ENCODE results near the gene ARL4C.

ARL4C gene

DNA sequence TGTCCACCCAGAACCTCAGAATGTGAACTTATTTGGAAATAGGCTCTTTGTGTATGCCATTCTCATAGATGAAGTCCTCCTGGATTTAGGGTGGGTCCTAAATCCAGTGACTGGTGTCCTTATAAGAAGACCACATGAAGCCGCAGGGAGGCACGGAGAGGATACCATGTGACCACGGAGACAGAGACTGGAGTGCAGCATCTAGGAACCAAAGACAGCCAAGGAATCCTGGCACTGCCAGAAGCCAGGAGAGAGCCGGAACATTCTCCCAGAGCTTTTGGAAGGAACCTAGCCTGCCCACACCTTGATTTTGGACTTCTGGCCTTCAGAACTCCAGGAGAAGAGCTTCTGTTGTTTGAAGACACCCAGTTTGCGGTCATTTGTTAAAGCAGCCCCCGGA, 49.7 kb downstream of the ARL4C start:
- H3K4me3 ChIP-seq (ENCODE audit: low read depth, low read length), result no peak overlapping the region
- no peaks in the 10 kb centered on the region for H3K36me3 ChIP-seq (ENCODE audit: control insufficient read depth in 2 of 2, insufficient read depth in 1 of 2, low read length in 2 of 2)
- H3K4me1 ChIP-seq (ENCODE audit: control insufficient read depth, insufficient read depth, low read length), result 0 out of 2 replicates have a peak, but pooled peaks cover 2% of the 10 kb centered on the region
- CTCF ChIA-PET, result no interaction called here
- TF ChIP-seq GLIS1 (tag by site-specific recombination; IDR thresholded peaks at IDR 0.05) (no peak), ZNF146 (tag by site-specific recombination; IDR thresholded peaks at IDR 0.05) (no peak), ZNF155 (tag by site-specific recombination; IDR thresholded peaks at IDR 0.05) (no peak), ZNF169 (tag by site-specific recombination; IDR thresholded peaks at IDR 0.05) (no peak), YY2 (tag by site-specific recombination; IDR thresholded peaks at IDR 0.05) (no peak), ZNF394 (tag by site-specific recombination; IDR thresholded peaks at IDR 0.05; ENCODE audit: borderline replicate concordance) (no peak), ZNF501 (tag by site-specific recombination; IDR thresholded peaks at IDR 0.05) (no peak), ZBTB21 (tag by site-specific recombination; IDR thresholded peaks at IDR 0.05) (no peak), KLF8 (tag by site-specific recombination; IDR thresholded peaks at IDR 0.05) (no peak)
- TF ChIP-seq, protein P1, sequence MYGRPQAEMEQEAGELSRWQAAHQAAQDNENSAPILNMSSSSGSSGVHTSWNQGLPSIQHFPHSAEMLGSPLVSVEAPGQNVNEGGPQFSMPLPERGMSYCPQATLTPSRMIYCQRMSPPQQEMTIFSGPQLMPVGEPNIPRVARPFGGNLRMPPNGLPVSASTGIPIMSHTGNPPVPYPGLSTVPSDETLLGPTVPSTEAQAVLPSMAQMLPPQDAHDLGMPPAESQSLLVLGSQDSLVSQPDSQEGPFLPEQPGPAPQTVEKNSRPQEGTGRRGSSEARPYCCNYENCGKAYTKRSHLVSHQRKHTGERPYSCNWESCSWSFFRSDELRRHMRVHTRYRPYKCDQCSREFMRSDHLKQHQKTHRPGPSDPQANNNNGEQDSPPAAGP (tag by site-specific recombination; IDR thresholded peaks at IDR 0.05), result no peak
- TF ChIP-seq, protein P2, sequence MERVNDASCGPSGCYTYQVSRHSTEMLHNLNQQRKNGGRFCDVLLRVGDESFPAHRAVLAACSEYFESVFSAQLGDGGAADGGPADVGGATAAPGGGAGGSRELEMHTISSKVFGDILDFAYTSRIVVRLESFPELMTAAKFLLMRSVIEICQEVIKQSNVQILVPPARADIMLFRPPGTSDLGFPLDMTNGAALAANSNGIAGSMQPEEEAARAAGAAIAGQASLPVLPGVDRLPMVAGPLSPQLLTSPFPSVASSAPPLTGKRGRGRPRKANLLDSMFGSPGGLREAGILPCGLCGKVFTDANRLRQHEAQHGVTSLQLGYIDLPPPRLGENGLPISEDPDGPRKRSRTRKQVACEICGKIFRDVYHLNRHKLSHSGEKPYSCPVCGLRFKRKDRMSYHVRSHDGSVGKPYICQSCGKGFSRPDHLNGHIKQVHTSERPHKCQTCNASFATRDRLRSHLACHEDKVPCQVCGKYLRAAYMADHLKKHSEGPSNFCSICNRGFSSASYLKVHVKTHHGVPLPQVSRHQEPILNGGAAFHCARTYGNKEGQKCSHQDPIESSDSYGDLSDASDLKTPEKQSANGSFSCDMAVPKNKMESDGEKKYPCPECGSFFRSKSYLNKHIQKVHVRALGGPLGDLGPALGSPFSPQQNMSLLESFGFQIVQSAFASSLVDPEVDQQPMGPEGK (tag by site-specific recombination; IDR thresholded peaks at IDR 0.05), result no peak
- TF ChIP-seq, protein P3, sequence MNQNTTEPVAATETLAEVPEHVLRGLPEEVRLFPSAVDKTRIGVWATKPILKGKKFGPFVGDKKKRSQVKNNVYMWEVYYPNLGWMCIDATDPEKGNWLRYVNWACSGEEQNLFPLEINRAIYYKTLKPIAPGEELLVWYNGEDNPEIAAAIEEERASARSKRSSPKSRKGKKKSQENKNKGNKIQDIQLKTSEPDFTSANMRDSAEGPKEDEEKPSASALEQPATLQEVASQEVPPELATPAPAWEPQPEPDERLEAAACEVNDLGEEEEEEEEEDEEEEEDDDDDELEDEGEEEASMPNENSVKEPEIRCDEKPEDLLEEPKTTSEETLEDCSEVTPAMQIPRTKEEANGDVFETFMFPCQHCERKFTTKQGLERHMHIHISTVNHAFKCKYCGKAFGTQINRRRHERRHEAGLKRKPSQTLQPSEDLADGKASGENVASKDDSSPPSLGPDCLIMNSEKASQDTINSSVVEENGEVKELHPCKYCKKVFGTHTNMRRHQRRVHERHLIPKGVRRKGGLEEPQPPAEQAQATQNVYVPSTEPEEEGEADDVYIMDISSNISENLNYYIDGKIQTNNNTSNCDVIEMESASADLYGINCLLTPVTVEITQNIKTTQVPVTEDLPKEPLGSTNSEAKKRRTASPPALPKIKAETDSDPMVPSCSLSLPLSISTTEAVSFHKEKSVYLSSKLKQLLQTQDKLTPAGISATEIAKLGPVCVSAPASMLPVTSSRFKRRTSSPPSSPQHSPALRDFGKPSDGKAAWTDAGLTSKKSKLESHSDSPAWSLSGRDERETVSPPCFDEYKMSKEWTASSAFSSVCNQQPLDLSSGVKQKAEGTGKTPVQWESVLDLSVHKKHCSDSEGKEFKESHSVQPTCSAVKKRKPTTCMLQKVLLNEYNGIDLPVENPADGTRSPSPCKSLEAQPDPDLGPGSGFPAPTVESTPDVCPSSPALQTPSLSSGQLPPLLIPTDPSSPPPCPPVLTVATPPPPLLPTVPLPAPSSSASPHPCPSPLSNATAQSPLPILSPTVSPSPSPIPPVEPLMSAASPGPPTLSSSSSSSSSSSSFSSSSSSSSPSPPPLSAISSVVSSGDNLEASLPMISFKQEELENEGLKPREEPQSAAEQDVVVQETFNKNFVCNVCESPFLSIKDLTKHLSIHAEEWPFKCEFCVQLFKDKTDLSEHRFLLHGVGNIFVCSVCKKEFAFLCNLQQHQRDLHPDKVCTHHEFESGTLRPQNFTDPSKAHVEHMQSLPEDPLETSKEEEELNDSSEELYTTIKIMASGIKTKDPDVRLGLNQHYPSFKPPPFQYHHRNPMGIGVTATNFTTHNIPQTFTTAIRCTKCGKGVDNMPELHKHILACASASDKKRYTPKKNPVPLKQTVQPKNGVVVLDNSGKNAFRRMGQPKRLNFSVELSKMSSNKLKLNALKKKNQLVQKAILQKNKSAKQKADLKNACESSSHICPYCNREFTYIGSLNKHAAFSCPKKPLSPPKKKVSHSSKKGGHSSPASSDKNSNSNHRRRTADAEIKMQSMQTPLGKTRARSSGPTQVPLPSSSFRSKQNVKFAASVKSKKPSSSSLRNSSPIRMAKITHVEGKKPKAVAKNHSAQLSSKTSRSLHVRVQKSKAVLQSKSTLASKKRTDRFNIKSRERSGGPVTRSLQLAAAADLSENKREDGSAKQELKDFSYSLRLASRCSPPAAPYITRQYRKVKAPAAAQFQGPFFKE (tag by site-specific recombination; IDR thresholded peaks at IDR 0.05; ENCODE audit: borderline replicate concordance), result no peak
- H3K9me3 ChIP-seq (ENCODE audit: control insufficient read depth, insufficient read depth, low read depth, low read length), result no peaks in the 10 kb centered on the region
- H3K27ac ChIP-seq (ENCODE audit: extremely low read depth, low read depth, low read length), result no peak overlapping the region
- POLR2A ChIA-PET, result no interaction called here

DNA sequence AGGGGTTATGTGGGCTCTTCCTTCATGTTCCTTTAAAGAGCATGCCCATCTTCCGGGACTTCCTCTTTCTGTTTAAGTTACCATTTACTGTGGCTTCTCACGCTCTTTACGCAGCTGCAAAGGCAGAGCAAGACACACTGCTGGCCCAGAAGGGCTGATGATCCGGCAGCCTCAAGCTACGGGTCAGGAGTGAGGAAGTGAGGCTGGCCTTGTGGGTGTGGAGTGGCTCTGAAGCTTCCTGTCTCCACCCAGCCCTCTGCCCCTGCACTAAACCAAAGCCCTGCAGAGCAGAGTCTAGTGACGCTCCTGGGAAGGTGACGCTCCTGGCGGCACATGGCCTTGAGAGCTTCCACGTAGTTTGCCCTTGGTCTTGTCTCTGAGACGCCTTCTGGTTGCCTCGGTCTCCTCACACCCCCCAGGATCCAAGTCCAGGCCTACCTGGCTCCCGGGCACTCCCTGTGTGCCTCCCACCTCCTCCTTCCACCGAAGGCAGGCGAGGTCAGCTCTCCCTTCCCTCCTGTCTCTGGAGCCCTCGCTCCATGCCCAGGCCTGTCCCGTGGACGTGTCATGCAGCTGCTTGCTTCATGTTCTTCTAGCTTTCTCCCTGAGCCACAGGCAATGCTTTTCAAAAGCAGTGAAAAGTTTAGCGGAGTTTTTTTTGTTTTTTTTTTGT, 50.3 kb downstream of the ARL4C start:
- Histone ChIP-seq H3K27ac (ENCODE audit: extremely low read depth, low read depth, low read length) (no peak overlapping the region), H3K4me3 (ENCODE audit: low read depth, low read length) (no peak overlapping the region)
- CTCF ChIA-PET, result no interaction called here
- TF ChIP-seq ZEB2 (tag by site-specific recombination; IDR thresholded peaks at IDR 0.05), result no peak
- TF ChIP-seq, protein P4, sequence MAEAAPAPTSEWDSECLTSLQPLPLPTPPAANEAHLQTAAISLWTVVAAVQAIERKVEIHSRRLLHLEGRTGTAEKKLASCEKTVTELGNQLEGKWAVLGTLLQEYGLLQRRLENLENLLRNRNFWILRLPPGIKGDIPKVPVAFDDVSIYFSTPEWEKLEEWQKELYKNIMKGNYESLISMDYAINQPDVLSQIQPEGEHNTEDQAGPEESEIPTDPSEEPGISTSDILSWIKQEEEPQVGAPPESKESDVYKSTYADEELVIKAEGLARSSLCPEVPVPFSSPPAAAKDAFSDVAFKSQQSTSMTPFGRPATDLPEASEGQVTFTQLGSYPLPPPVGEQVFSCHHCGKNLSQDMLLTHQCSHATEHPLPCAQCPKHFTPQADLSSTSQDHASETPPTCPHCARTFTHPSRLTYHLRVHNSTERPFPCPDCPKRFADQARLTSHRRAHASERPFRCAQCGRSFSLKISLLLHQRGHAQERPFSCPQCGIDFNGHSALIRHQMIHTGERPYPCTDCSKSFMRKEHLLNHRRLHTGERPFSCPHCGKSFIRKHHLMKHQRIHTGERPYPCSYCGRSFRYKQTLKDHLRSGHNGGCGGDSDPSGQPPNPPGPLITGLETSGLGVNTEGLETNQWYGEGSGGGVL (tag by site-specific recombination; IDR thresholded peaks at IDR 0.05), result no peak
- TF ChIP-seq ZNF48 (tag by site-specific recombination; IDR thresholded peaks at IDR 0.05), result no peak
- TF ChIP-seq REPIN1 (tag by site-specific recombination; IDR thresholded peaks at IDR 0.05; ENCODE audit: low read depth), result no peak
- no peak for TF ChIP-seq ZNF169 (tag by site-specific recombination; IDR thresholded peaks at IDR 0.05)
- TF ChIP-seq ZNF837 (tag by site-specific recombination; IDR thresholded peaks at IDR 0.05), result no peak
- no peak for TF ChIP-seq ZNF416 (tag by site-specific recombination; IDR thresholded peaks at IDR 0.05)
- no peak for TF ChIP-seq ZNF24 (tag by site-specific recombination; IDR thresholded peaks at IDR 0.05)
- TF ChIP-seq KLF10 (tag by site-specific recombination; IDR thresholded peaks at IDR 0.05), result no peak
- TF ChIP-seq ZNF560 (tag by site-specific recombination; IDR thresholded peaks at IDR 0.05; ENCODE audit: borderline replicate concordance), result no peak
- TF ChIP-seq, protein P5, sequence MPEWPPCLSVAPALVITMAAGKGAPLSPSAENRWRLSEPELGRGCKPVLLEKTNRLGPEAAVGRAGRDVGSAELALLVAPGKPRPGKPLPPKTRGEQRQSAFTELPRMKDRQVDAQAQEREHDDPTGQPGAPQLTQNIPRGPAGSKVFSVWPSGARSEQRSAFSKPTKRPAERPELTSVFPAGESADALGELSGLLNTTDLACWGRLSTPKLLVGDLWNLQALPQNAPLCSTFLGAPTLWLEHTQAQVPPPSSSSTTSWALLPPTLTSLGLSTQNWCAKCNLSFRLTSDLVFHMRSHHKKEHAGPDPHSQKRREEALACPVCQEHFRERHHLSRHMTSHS (tag by site-specific recombination; IDR thresholded peaks at IDR 0.05), result no peak

More for the DNA sequence above, 50.3 kb downstream of the ARL4C start:
- H3K36me3 ChIP-seq (ENCODE audit: control insufficient read depth in 2 of 2, insufficient read depth in 1 of 2, low read length in 2 of 2), result no peaks in the 10 kb centered on the region
- no peaks in the 10 kb centered on the region for H3K9me3 ChIP-seq (ENCODE audit: control insufficient read depth, insufficient read depth, low read depth, low read length)
- 0 out of 2 replicates have a peak, but pooled peaks cover 2% of the 10 kb centered on the region for H3K4me1 ChIP-seq (ENCODE audit: control insufficient read depth, insufficient read depth, low read length)
- POLR2A ChIA-PET, result no interaction called here
